RPMI8226 (cell line): Measurements from ENCODE around the gene TNRC6A.
"Not testable (repeated sequence)": the region's sequence is repeated elsewhere in the genome, so short reads cannot be mapped to it uniquely, and the experiment has no call there.

Source experiments
- DNase-seq: peaks from one replicate; pipeline ENCODE4 v3.0.0-alpha.2; 2015

Gene TNRC6A

DNA sequence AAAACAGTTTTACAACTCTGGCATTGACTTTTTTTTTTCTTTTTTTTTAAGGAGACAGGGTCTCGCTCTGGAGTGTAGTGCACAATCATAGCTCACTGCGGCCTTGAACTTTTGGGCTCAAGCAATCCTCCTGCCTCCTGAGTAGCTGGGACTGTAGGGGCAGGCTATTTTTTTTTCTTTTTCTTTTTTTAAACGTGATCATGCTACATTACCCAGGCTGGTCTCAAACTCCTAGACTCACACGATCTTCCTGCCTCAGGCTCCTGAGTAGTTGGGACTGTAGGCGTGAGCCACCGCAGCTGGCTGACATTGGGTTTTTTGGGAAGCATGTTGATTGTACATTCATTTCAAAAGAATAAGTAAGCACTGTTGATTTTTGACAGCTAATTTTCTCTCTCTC is 32.1 kb downstream of the TNRC6A start:
- DNase-seq: no peak

DNA sequence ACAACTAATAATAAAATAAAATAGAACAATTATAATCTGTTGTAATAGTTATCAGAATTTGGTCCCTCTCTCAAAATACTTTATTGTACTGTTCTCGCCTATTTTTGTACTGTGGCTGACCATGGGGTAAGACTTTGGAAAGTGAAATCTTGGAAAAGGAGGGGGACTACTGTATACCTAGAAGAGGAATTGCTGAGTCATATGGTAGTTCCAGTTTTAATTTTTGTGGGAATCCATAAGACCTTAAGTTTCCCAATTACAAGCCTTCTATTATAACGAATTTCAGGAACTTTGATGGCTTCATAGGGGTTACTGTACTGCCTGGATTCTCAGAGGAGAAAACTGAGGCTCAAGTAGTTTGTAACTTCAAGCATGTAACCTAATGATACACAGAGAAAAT is 35.5 kb downstream of the TNRC6A start:
- DNase-seq: no peak

- DNase-seq: no peak
Observed at GRCh38 chr16:24766057-24766456, 36.6 kb downstream of the TNRC6A start.

DNA sequence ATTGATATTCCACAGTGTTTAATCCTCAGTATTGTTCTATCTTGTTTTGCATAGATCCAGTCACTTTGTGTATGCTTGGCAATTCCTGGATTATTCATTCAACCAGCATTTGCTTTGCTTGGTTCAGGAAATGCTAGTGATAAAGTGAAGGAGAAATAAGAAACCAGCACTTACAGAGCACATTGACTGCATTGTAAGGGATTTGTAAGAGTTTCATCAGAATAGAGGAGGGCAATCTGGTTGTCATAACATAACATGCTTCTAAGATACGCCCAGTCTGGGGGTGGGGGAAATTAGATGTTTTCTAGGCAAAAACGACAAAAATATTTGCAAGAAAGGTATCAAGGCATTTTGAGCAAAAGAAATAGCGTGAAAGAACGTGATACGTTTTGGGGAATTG is 40.4 kb downstream of the TNRC6A start:
- DNase-seq: no peak

GRCh38 chr16:24771132-24771778 is 41.8 kb downstream of the TNRC6A start:
- no peak for DNase-seq

- DNase-seq: no peak
Observed at GRCh38 chr16:24771779-24772157, 42.3 kb downstream of the TNRC6A start.

- DNase-seq: no peak
Observed at GRCh38 chr16:24773771-24774427, 44.4 kb downstream of the TNRC6A start.

DNA sequence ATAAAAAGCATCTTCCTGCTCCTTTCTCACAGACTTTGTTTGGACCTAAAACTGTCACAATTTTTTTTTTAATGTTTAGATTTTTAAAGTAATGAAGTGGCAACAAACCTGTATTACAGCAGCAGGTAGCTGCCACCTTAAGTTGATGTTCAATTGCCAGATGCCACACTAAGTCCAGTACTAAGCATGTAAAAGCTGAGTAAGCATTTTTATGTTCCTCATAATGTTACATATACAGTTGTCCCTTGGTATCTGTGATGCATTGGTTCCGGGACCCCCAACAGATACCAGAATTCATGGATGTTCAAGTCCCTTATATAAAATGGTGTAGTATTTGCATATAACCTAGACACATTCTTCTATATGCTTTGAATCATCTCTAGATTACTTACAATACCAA is 45.1 kb downstream of the TNRC6A start:
- DNase-seq: no peak

GRCh38 chr16:24775455-24775854 is 46.0 kb downstream of the TNRC6A start:
- DNase-seq: no peak

DNA sequence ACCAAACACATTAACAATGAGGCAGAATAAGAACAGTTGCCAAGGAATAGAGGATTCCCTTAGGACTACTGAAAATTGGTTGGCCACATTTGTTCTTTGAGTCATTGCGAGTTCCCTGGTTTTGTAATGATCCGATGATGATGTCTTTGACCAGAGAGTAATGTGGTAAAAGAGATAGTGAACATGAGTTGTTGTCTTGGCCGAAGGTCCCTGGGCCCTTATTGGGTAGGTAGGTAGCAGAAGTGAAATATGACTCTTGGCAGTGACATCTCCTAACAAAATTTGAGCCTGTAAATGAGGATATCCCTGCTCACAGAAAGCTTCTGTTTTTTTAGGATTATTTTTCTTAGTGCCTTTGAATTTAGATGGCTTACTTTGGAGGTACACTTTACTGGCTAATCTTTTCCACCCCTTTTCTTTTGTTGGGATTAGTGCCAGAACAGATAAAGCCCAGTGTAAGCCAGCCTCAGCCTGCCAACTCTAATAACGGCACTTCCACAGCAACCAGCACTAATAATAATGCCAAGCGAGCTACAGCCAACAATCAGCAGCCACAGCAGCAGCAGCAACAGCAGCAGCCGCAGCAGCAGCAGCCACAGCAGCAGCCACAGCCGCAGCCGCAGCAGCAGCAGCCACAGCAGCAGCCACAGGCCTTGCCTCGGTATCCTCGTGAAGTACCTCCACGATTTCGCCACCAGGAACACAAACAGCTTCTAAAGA is 47.2 kb downstream of the TNRC6A start:
- no peak for DNase-seq

GRCh38 chr16:24778671-24779070 is 49.2 kb downstream of the TNRC6A start:
- no peak for DNase-seq

- DNase-seq: no peak
Observed at GRCh38 chr16:24781256-24781655, 51.8 kb downstream of the TNRC6A start.

- DNase-seq: no peak
Observed at GRCh38 chr16:24784121-24784520, 54.7 kb downstream of the TNRC6A start.

DNA sequence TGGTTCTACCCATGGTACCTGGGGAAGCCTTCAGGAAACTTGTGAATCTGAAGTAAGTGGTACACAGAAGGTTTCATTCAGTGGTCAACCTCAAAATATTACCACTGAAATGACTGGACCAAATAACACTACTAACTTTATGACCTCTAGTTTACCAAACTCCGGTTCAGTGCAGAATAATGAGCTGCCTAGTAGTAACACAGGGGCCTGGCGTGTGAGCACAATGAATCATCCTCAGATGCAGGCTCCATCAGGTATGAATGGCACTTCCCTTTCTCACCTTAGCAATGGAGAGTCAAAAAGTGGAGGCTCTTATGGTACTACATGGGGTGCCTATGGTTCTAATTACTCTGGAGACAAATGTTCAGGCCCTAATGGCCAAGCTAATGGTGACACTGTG is 60.4 kb downstream of the TNRC6A start:
- DNase-seq: no peak

DNA sequence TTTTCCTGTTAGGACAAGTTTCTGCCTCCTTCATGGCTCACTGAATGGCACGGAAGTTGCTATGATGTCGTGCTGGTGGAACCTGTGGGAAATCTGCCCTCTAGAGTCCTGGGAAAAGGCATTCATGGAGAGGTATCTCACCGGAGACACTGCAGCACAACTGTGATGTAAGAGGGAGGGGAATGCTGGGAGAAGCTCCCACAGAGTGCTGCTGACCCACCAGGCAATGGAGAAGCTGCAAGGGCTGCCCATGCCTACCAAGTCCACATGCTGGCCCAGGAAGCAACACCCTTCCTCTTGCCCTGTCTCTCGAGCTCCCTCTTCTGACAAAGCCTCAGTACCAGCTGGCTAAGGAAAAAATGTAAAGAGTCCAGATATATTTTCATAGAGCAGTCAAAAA is 71.1 kb downstream of the TNRC6A start:
- DNase-seq: peak; percentile 19

- no peak for DNase-seq
Observed at GRCh38 chr16:24801761-24802302, 72.4 kb downstream of the TNRC6A start.

DNA sequence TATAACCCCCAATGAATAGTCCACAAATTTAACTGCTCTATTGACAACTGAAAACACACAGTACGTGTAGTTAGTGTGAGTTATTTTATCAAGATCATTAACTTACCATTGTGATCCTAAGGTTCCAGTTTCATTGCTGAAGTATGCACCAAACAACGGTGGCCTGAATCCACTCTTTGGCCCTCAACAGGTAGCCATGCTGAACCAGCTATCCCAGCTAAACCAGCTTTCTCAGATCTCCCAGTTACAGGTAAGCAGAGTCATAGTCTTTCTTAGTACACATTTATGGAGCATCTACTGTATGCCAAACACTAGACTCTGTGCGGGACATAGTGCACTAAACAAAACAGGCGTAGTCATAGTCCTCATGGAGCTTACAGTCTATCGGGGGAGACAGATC is 76.0 kb downstream of the TNRC6A start:
- DNase-seq: no peak

DNA sequence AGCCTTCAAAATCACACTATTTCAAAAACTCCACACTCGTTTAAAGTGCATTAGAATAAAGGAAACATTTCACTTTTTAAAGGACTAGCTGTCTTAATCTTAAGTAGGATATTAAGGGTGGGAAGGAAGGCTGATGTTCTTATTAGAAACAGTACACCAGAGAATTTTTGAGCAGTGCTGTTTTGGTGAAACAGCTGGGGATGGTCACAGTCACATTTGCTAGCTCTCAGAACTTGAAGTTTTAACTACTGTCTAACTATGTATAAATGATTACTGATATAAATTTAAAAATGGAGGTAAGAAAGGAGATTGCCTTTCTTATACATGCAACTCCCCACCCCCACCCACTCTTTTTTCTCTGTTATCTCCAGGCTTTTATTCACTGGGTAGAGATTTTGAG is 77.8 kb downstream of the TNRC6A start:
- no peak for DNase-seq

GRCh38 chr16:24810951-24811843 is 81.7 kb downstream of the TNRC6A start:
- DNase-seq: no peak

GRCh38 chr16:24812813-24813212 is 83.4 kb downstream of the TNRC6A start:
- DNase-seq: not testable (repeated sequence)

DNA sequence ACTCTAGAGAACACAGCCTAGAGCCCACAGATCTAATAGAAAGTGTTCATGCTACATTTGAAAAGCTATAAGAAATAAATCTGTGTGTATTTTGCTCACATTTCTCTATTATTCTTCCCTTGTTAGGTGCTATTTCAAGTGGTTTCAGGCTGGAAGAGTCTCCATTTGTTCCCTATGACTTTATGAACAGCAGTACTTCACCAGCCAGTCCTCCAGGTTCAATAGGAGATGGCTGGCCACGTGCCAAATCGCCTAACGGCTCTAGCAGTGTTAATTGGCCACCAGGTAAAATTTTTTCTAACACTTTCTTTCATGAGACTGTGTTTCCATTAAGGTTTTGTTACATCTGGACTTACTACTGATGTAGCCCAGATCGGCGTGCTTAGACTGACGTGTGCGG is 85.6 kb downstream of the TNRC6A start:
- DNase-seq: no peak

DNA sequence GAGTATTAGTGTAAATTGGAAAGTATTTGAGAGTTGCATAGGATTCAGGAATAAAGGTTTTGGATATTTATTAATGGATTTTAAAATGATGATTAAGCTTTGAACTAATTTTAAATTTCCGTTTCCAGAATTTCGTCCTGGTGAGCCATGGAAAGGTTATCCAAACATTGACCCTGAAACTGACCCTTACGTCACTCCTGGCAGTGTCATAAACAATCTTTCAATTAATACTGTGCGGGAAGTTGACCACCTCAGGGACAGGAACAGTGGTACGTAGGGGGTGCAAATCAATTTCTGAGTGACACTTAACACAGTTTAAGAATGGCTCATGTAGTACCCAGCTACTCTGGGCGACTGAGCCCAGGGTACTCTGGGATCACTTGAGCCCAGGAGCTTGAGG is 87.2 kb downstream of the TNRC6A start:
- no peak for DNase-seq

DNA sequence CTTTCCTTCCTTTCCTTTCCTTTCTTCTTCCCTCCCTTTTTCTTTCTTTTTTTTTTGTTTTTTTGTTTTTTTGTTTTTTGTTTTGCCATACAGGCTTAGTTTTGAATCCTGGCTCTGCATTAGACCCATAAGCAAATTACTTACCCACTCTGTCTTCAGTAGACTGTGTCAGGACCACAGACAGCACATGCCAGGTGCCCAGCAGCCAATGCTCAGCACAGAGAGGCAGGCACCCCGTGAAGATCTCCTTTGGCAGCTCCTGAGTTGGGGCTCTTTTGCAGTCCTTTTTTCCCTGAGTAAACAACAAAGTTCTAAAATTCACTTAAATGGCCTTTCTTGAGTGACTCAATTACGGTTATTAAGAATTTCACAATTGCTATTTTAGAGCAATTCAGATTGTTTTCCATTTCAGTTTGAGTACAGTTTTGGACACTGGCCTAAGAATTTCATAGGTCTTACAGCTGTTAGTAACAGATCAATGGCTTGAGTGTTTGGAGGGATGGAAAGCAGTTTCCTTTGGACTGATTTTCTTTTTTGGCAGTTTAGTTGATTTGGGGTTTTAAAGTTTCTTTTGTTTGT is 90.1 kb downstream of the TNRC6A start:
- DNase-seq: no peak
